HG02678 (cell line): ENCODE measurements around the gene IL1RAPL1.
"Not testable (repeated sequence)": the region's sequence is repeated elsewhere in the genome, so short reads cannot be mapped to it uniquely, and the experiment has no call there.

ENCODE experiments used
- ATAC-seq: cut with Tn5 transposase; IDR thresholded peaks from one replicate; pipeline ENCODE4 v1.9.1; 2021; ENCODE audit warnings: mild to moderate bottlenecking, moderate library complexity; ENCODE audit not compliant: unreplicated experiment

IL1RAPL1 gene

GRCh38 chrX:28766561-28766960 lies 179.3 kb downstream of the IL1RAPL1 start:
- ATAC-seq = not testable (repeated sequence)

DNA sequence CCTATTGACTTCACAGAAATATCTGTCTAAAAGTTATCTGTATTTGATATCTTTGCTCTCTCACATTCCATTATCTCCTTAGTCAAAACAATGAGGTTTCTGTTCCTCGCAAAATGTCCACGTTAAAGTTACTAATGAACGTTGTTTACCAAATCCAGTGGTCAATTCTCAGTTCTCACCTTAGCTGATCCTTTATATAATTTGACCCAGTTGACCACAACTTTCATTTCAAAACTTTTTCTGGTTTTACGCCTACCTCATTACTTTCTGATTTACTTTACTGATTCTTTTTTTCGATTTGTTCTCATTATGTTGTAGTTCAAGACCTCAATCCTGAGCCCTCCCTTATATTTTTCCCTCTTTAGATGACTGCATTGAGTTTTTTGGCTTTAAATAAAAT lies 186.6 kb downstream of the IL1RAPL1 start:
- no peak for ATAC-seq

- ATAC-seq = no peak
Measured at GRCh38 chrX:28787206-28787605, 200.0 kb downstream of the IL1RAPL1 start.

DNA sequence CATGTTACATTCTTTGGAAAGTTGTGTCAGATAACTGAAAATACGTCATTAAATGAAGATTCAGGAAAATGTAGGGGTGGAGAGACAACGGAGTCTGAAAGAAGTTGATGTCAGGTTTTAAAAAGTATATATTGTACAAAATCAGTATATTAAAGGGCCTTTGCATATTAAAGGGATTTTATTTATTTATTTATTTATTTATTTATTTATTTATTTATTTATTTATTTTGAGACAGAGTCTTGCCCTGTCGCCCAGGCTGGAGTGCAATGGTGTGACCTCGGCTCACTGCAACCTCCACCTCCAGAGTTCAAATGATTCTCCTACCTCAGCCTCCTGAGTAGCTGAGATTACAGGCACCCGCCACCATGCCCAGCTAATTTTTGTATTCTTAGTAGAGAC lies 213.4 kb downstream of the IL1RAPL1 start:
- ATAC-seq = not testable (repeated sequence)

GRCh38 chrX:28802625-28803024 lies 215.4 kb downstream of the IL1RAPL1 start:
- no peak for ATAC-seq

GRCh38 chrX:28835991-28836390 lies 248.7 kb downstream of the IL1RAPL1 start:
- no peak for ATAC-seq

- no peak for ATAC-seq
Measured at GRCh38 chrX:28843817-28844216, 256.6 kb downstream of the IL1RAPL1 start.

DNA sequence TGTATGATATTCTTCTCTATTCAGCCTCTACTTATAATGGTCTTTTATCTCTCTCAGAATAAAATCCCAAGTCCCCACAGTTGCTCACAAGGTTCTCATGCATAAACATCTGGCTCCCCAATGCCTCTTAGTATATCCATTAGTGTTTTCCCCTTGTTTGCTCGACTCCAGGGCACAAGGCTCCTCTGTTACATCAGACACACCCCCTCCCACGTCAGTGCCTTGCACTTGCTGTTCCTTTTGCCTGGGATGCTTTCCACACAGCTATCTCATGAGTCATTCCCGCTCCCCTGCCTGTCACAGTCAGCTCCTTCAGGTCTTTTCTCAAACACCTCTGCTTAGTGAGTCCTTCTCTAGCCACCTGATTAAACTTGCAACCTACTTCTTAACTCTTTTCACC lies 260.2 kb downstream of the IL1RAPL1 start:
- ATAC-seq = no peak

DNA sequence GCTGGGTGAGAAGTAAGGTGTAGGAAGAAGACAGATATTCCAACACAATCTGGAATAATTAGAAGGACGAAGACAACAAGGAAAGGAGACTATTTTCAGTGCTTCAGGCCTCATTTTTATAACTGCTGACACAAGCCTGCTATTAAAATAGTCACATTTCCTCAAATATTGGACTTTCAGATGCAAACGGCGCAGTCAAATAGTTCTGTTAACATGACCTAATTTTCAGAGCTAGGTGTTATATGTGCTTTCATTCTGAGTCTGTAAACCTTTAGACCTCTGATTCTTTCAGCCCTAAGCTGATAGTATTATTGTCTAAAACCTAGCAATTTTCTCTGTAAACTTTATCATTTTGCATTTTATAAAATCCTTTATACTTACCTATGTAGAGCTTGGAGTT lies 261.5 kb downstream of the IL1RAPL1 start:
- no peak for ATAC-seq

- ATAC-seq = no peak
Measured at GRCh38 chrX:28850955-28851354, 263.7 kb downstream of the IL1RAPL1 start.

DNA sequence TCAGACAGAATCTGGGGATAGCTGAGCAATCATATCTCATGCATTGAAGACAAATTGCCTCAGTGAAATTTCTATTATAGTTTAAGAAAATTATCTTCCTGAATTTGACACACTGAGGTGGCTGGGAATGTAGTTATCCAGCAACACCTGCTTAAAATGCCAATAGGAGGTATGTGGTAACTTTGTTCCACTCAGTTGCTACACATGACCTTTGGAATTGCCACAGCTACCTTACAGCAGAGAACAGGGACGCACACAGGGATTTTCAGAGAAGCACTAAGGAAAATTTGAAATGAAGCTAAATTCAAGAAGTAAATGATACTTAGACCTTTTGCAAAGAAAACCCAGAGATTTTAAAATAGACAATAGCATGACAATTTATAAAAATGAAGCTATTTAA lies 264.6 kb downstream of the IL1RAPL1 start:
- ATAC-seq = no peak

GRCh38 chrX:28854637-28855036 lies 267.4 kb downstream of the IL1RAPL1 start:
- ATAC-seq = no peak

GRCh38 chrX:28876408-28876807 lies 289.2 kb downstream of the IL1RAPL1 start:
- ATAC-seq = no peak

- ATAC-seq = no peak
Measured at GRCh38 chrX:28876901-28877300, 289.7 kb downstream of the IL1RAPL1 start.

- no peak for ATAC-seq
Measured at GRCh38 chrX:28880136-28880535, 292.9 kb downstream of the IL1RAPL1 start.

- no peak for ATAC-seq
Measured at GRCh38 chrX:28884823-28885222, 297.6 kb downstream of the IL1RAPL1 start.

- no peak for ATAC-seq
Measured at GRCh38 chrX:28888416-28888815, 301.2 kb downstream of the IL1RAPL1 start.

DNA sequence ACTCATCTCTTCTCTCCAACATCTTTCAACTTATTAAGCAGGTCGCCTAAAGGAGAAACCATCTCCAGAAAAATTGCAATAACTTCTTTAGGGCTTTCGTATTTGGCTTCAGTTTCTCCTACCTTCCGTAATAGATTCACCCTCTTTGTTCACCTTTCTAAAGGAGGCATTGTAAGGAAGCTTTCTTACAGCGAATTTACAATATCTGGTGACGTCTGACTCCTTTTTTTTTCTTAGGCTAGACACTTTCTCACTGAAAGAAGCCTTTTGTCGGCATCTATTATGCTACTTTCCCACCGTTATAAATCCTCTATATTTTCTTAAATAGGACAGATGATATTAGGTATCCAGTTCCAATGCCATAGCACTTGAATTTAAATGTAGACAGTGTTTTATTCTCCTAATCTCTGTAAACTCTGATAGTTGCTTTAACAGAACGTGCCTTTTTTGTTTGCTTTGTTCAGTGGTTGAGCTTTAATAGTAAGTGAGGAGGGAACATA lies 302.4 kb downstream of the IL1RAPL1 start:
- ATAC-seq = no peak

- no peak for ATAC-seq
Measured at GRCh38 chrX:28901637-28902036, 314.4 kb downstream of the IL1RAPL1 start.

DNA sequence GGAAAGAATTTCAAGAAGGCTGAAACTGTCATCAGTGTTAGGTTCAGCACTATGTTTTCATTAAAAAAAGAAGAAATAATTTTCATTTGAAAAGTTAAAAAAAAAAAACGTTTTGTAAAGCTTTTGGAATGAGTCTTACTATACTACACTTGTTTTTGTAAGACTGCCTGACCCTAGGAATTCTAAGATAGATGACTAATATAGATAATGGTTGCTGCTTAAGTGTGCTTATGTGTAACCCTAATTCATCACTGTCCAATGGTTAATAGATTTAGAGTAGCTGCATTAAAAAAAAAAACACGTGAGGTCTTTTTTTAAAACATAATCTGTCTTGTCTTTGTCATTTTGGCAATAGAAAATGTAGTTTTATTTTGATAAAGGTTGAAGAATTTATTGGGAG lies 323.2 kb downstream of the IL1RAPL1 start:
- no peak for ATAC-seq

GRCh38 chrX:28920153-28920943 lies 333.1 kb downstream of the IL1RAPL1 start:
- no peak for ATAC-seq

DNA sequence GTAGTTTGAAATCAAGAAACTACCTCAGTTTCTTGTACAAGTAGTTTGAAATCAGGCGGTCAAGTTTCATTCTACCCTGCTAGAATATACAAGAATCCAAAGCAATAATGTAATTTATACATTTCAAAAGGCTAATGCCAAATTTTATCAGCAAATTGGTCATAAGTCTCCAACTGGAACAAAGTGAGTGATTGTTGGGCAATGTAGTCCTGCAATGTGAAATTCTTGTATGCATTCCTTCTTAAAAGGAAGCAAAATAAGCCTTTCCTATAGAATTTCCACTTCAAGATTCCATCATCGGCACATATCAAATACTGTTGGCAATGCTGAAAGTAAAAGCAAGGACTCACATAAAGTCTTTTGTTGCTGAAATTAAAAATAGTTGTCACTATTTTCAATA lies 334.9 kb downstream of the IL1RAPL1 start:
- ATAC-seq = no peak

DNA sequence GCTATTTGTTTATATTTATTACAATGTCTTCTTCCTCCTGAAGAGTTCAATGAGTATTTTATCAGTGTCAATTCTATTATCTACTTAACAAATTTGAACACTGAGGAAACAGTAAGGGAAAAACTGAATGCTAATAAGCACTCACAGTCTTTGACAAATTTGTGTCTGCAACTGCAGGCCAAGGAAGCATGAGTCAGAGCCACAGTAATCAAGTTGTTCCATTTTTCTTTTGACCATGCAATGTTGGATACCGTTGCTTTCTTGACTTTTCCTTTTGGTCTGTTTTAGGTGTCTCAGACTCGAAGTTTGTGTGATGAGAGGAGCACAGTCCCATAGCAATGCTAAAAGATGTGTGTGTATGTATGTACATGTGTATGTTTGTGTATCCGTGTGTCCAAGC lies 359.6 kb downstream of the IL1RAPL1 start:
- ATAC-seq = no peak
